HepG2 (cell line): ENCODE measurements around the gene SH3GLB2. TPM values are rescaled to one million over a fixed set of nuclear protein-coding genes. Genes with fewer than 3 reads are reported as not detected.

Experiments
- ATAC-seq: fragments of 200-7000 bp; cut with Tn5 transposase; 3 replicates; pipeline ENCODE4 v1.9.1; 2020; ENCODE audit warnings: mild to moderate bottlenecking, moderate library complexity
- BruUV-seq: library from RNA; stranded (reverse); fragments of 400-500 nt; replicated peaks from 2 replicates; lab custom pipeline; 2021; lab: Mats Ljungman, UMichigan
- CTCF ChIA-PET: fragments of 300-600 bp; formaldehyde crosslinking; extraction: SDS; loops from one replicate; lab custom pipeline; 2021; ENCODE audit warnings: low total read pairs, inconsistent platforms, low intra/inter-chr PET ratio; lab: Yijun Ruan, JAX
- POLR2A ChIA-PET: fragments of 350-600 bp; sonication (Branson Sonifier 250); formaldehyde crosslinking; loops from one replicate; lab custom pipeline; 2020; ENCODE audit warnings: antibody characterized with exemption, inconsistent platforms; lab: Yijun Ruan, JAX
- DNase-seq: peaks from one replicate; pipeline ENCODE4 v3.0.0-alpha.2; 2015; ENCODE audit warnings: low spot score
- FAIRE-seq: peaks from 3 replicates; lab custom pipeline; 2011; peaks lifted over from hg19 to GRCh38; lab: Jason Lieb, UNC
- H2AFZ ChIP-seq: one replicate; pipeline ENCODE4 v1.6.1; 2011; ENCODE audit warnings: low read length, inconsistent platforms
- H3K27ac ChIP-seq: fragments of 300-600 bp; 3 replicates; pipeline ENCODE4 v1.8.0; 2011; ENCODE audit warnings: mixed run types, mild to moderate bottlenecking, mixed read lengths, low read length, inconsistent platforms; ENCODE audit not compliant: insufficient read depth; ENCODE audit errors: extremely low read length
- H3K27me3 ChIP-seq, 2 experiments: fragments of 200-600 bp in 1 of 2; 2 replicates in 1 of 2; 3 replicates in 1 of 2; pipeline versions ENCODE4 v1.6.0 to v1.8.0; 2011; ENCODE audit warnings: low read length in 2 of 2, mild to moderate bottlenecking in 2 of 2, moderate library complexity in 2 of 2, inconsistent platforms in 1 of 2; ENCODE audit not compliant: insufficient read depth in 2 of 2, control insufficient read depth in 1 of 2
- H3K36me3 ChIP-seq, 2 experiments: fragments of 200-600 bp in 1 of 2; replicated peaks in 1 of 2; 2 replicates in 1 of 2; 3 replicates in 1 of 2; pipeline versions ENCODE4 v1.5.1 to v1.8.0; 2011; ENCODE audit warnings: low read length in 2 of 2, inconsistent platforms in 1 of 2; ENCODE audit not compliant: insufficient read depth in 2 of 2, control insufficient read depth in 1 of 2
- H3K4me1 ChIP-seq: 2 replicates; pipeline ENCODE4 v1.5.1; 2012; ENCODE audit warnings: low read length, inconsistent platforms; ENCODE audit not compliant: insufficient read depth
- H3K4me2 ChIP-seq: 2 replicates; pipeline ENCODE4 v1.6.0; 2011; ENCODE audit warnings: low read depth, low read length, inconsistent platforms
- H3K4me3 ChIP-seq, 3 experiments: fragments of 200-600 bp in 1 of 3; sonication (generic), shearing (Covaris generic) in 1 of 3; replicated peaks in 1 of 3; 2 replicates each; pipeline ENCODE4 v1.5.1; 2011 to 2016; ENCODE audit warnings: low read length in 3 of 3, inconsistent platforms in 2 of 3, low read depth in 2 of 3, mild to moderate bottlenecking in 2 of 3, control low read depth in 1 of 3, mixed read lengths in 1 of 3; ENCODE audit not compliant: insufficient read depth in 1 of 3
- H3K79me2 ChIP-seq: one replicate; pipeline ENCODE4 v1.6.1; 2011; ENCODE audit warnings: low read length, inconsistent platforms; ENCODE audit not compliant: insufficient read depth
- H3K9ac ChIP-seq: 2 replicates; pipeline ENCODE4 v1.6.0; 2011; ENCODE audit warnings: mild to moderate bottlenecking, low read depth, low read length, inconsistent platforms; ENCODE audit not compliant: insufficient read depth
- H3K9me3 ChIP-seq: 2 replicates; pipeline ENCODE4 v1.5.1; 2012; ENCODE audit warnings: mild to moderate bottlenecking, low read length
- H4K20me1 ChIP-seq: 2 replicates; pipeline ENCODE4 v1.6.0; 2011; ENCODE audit warnings: inconsistent platforms, mild to moderate bottlenecking, low read length, moderate library complexity; ENCODE audit not compliant: insufficient read depth
- BRCA1 ChIP-seq: sonication (generic); formaldehyde crosslinking; IDR thresholded peaks from 2 replicates; pipeline ENCODE4 v1.4.0; 2020; ENCODE audit warnings: missing genetic modification reagents
- CAMTA2 ChIP-seq: sonication (generic); formaldehyde crosslinking; IDR thresholded peaks from 2 replicates; pipeline ENCODE4 v1.4.0; 2020; ENCODE audit warnings: mild to moderate bottlenecking, missing genetic modification reagents, borderline replicate concordance
- CBX5 ChIP-seq: sonication (generic); formaldehyde crosslinking; IDR thresholded peaks from 2 replicates; pipeline ENCODE4 v1.4.0; 2020; ENCODE audit warnings: missing genetic modification reagents, borderline replicate concordance
- DNMT3B ChIP-seq: conservative IDR thresholded peaks from 2 replicates; pipeline ENCODE4 v1.6.1; 2016; ENCODE audit warnings: missing biosample characterization, control low read depth
- ISL2 ChIP-seq: sonication (generic); formaldehyde crosslinking; IDR thresholded peaks from 2 replicates; pipeline ENCODE4 v1.5.0; 2020; ENCODE audit warnings: missing genetic modification reagents
- JDP2 ChIP-seq: sonication (generic); formaldehyde crosslinking; IDR thresholded peaks from 2 replicates; pipeline ENCODE4 v1.8.1; 2022; ENCODE audit warnings: missing genetic modification reagents, borderline replicate concordance
- MED1 ChIP-seq: sonication (generic); formaldehyde crosslinking; IDR thresholded peaks from 2 replicates; pipeline ENCODE4 v1.4.0; 2020; ENCODE audit warnings: missing genetic modification reagents
- PRDM10 ChIP-seq: sonication (generic); formaldehyde crosslinking; IDR thresholded peaks from 2 replicates; pipeline ENCODE4 v1.4.0; 2020; ENCODE audit warnings: low read depth, missing genetic modification reagents
- SMAD3 ChIP-seq: sonication (generic); formaldehyde crosslinking; IDR thresholded peaks from 2 replicates; pipeline ENCODE4 v1.4.0; 2020; ENCODE audit warnings: missing genetic modification reagents
- ZNF121 ChIP-seq: sonication (generic); formaldehyde crosslinking; IDR thresholded peaks from 2 replicates; pipeline ENCODE4 v1.5.0; 2020; ENCODE audit warnings: mild to moderate bottlenecking, missing genetic modification reagents
- ZNF225 ChIP-seq: sonication (generic); formaldehyde crosslinking; IDR thresholded peaks from 2 replicates; pipeline ENCODE4 v1.4.0; 2020; ENCODE audit warnings: mild to moderate bottlenecking, missing genetic modification reagents
- ZNF703 ChIP-seq: sonication (generic); formaldehyde crosslinking; IDR thresholded peaks from 2 replicates; pipeline ENCODE4 v1.5.1; 2020; ENCODE audit warnings: missing genetic modification reagents, mild to moderate bottlenecking, moderate library complexity, borderline replicate concordance
- ZSCAN31 ChIP-seq: sonication (generic); formaldehyde crosslinking; IDR thresholded peaks from 2 replicates; pipeline ENCODE4 v1.5.0; 2020; ENCODE audit warnings: low read depth, mild to moderate bottlenecking, missing genetic modification reagents
- ZZZ3 ChIP-seq: sonication (generic); formaldehyde crosslinking; IDR thresholded peaks from 2 replicates; pipeline ENCODE4 v1.4.0; 2020; ENCODE audit warnings: missing genetic modification reagents, mild to moderate bottlenecking, borderline replicate concordance
- WGBS: methylation state at CpG from one replicate; pipeline ENCODE4 v1.1.6; 2017; ENCODE audit warnings: low lambda C conversion rate; 5-methylcytosine and 5-hydroxymethylcytosine counted together
- in situ Hi-C: cut with HindIII; loops from 2 replicates; pipeline ENCODE4 v1.10.0; 2017; ENCODE audit warnings: low pct_unique_long_range_greater_than_20kb; ENCODE audit not compliant: extremely low pct_ligation_motif_present
- intact Hi-C: fragments of 100-400 bp; cut with micrococcal nuclease; formaldehyde crosslinking; loops from one replicate; pipeline ENCODE4 v1.10.0; 2022; ENCODE audit not compliant: unreplicated experiment
- polyA plus RNA-seq, 8 experiments: library from polyadenylated mRNA; depleted of rRNA in 3 of 8; stranded (reverse) in 7 of 8; unstranded in 1 of 8; fragments of >200 nt; fragmentation: Illumina TruSeq in 4 of 8; extraction: Trizol in 4 of 8; gene quantifications; 2 replicates each; pipeline versions ENCODE4 v1.2.1 to v1.2.3, GENCODE V29; 2011 to 2016; ENCODE audit warnings: low read depth in 4 of 8, missing spikeins in 1 of 8, mixed read lengths in 1 of 8; ENCODE audit not compliant: insufficient read depth in 1 of 8
- total RNA-seq, 5 experiments: library from RNA; depleted of rRNA; stranded (reverse); fragments of >200 nt; fragmentation: Illumina TruSeq; extraction: Trizol; gene quantifications; 2 replicates each; pipeline ENCODE4 v1.2.3, GENCODE V29; 2016; ENCODE audit warnings: low read depth in 1 of 5
- TF ChIP-seq, protein P1 (sequence below): sonication (generic); formaldehyde crosslinking; IDR thresholded peaks from 2 replicates; pipeline ENCODE4 v1.4.0; 2020; ENCODE audit warnings: mild to moderate bottlenecking, missing genetic modification reagents
- TF ChIP-seq, protein P2 (sequence below): sonication (generic); formaldehyde crosslinking; IDR thresholded peaks from 2 replicates; pipeline ENCODE4 v1.8.1; 2023; ENCODE audit warnings: mild to moderate bottlenecking, missing genetic modification reagents

The SH3GLB2 gene
- total and polyA plus RNA-seq, 2 of the 13 experiments (the other 11 are each of a cell fraction or from before 2014, with no cell fraction given), result 24.0 to 40.6 TPM

- no peak overlapping the region for H3K4me2 ChIP-seq
- H3K79me2 ChIP-seq, result no peaks in the 10 kb centered on the region
- no peak overlapping the region for H3K27ac ChIP-seq
- peaks cover 10% of the 10 kb centered on the region for H3K4me1 ChIP-seq
- peaks cover 0 to 22% of the 10 kb centered on the region in 2 experiments; a peak in 3 of 5 replicates for H3K36me3 ChIP-seq
- TF ChIP-seq ZNF225 (CRISPR knock-in tag) (no peak), SMAD3 (CRISPR knock-in tag) (no peak), CBX5 (no peak), ZNF121 (no peak), ZSCAN31 (CRISPR knock-in tag) (no peak), CAMTA2 (CRISPR knock-in tag) (no peak), ISL2 (no peak), ZZZ3 (CRISPR knock-in tag) (no peak), ZNF703 (CRISPR knock-in tag) (no peak), JDP2 (CRISPR knock-in tag) (no peak), DNMT3B (CRISPR knock-in tag) (no peak), MED1 (CRISPR knock-in tag) (no peak), PRDM10 (no peak), BRCA1 (no peak)
- TF ChIP-seq, protein P1, sequence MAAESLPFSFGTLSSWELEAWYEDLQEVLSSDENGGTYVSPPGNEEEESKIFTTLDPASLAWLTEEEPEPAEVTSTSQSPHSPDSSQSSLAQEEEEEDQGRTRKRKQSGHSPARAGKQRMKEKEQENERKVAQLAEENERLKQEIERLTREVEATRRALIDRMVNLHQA (CRISPR knock-in tag), result no peak
- TF ChIP-seq, protein P2, sequence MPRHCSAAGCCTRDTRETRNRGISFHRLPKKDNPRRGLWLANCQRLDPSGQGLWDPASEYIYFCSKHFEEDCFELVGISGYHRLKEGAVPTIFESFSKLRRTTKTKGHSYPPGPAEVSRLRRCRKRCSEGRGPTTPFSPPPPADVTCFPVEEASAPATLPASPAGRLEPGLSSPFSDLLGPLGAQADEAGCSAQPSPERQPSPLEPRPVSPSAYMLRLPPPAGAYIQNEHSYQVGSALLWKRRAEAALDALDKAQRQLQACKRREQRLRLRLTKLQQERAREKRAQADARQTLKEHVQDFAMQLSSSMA, result no peak
- DNase-seq (no peak), ATAC-seq (no peak), FAIRE-seq (no peak)
- no peaks in the 10 kb centered on the region for H3K9me3 ChIP-seq
- H3K4me3 ChIP-seq, result no peak overlapping the region
- CTCF ChIA-PET, result no interaction called here
- no peak overlapping the region for H3K9ac ChIP-seq
- no peak overlapping the region for H2AFZ ChIP-seq
- WGBS, result 86% methylated on average over 8 of the region's 8 CpGs
- H4K20me1 ChIP-seq, result no peaks in the 10 kb centered on the region
- POLR2A ChIA-PET, result no interaction called here
- BruUV-seq, result no TSS peak
- in situ Hi-C loops, result no loop called here
- intact Hi-C loops, result loop anchor here (2.0 kb wide), 1 partner anchor 50 kb away; no protein-coding TSS in a partner anchor
- H3K27me3 ChIP-seq, result no peaks in the 10 kb centered on the region
Measured at GRCh38 chr9:129052592-129052991, 24.5 kb upstream of the SH3GLB2 start.
